Activated CD4-positive, CD25-positive, alpha-beta regulatory T cell treated with anti-CD3 and anti-CD28 coated beads, Interleukin-2, amount 50 U/mL, for 16 hours (primary cell): Measurements from ENCODE around the gene BNC2.

ENCODE experiments used
- DNase-seq: peaks from one replicate; pipeline ENCODE4 v3.0.0-alpha.2; 2020; ENCODE audit warnings: low read depth, low spot score

The BNC2 gene

GRCh38 chr9:16869131-16869881 is 1.2 kb downstream of the BNC2 start:
- DNase-seq = no peak

GRCh38 chr9:16868701-16869100 is 1.8 kb downstream of the BNC2 start:
- no peak for DNase-seq

DNA sequence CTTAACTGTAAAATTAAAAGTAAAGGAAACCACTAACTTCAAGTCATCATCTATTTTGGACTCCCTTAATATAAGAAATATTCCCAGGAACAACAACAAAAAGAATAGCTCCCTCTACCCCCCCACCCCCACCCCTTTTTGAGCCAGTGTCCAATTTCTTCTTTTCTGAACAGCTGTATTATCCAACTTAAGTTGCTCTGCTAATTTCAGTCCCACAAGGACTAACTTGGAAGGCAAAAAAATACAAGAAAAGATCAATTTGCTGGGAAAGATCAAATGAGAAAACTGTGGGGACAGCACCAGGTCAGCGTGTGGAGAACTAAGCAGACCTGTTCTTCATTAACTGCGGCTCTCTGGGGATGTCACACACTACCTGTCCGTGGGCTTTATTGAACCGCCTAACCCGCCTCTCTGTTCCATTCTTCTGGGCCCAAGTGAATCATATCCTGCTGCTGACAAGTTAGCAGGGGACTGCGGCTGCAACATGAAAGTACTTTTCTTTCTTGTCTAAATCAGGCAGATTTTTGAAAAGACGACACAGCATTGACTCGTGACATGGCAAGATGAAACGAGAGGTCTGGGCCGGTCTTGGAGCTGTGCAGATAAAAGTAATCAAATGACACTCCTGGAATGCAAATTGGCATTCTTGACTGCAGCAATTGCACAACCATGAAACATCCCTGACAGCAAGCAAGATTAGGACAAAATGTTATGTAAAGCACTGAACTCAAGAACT is 2.7 kb downstream of the BNC2 start:
- DNase-seq = no peak

GRCh38 chr9:16866587-16866986 is 3.9 kb downstream of the BNC2 start:
- DNase-seq = no peak

DNA sequence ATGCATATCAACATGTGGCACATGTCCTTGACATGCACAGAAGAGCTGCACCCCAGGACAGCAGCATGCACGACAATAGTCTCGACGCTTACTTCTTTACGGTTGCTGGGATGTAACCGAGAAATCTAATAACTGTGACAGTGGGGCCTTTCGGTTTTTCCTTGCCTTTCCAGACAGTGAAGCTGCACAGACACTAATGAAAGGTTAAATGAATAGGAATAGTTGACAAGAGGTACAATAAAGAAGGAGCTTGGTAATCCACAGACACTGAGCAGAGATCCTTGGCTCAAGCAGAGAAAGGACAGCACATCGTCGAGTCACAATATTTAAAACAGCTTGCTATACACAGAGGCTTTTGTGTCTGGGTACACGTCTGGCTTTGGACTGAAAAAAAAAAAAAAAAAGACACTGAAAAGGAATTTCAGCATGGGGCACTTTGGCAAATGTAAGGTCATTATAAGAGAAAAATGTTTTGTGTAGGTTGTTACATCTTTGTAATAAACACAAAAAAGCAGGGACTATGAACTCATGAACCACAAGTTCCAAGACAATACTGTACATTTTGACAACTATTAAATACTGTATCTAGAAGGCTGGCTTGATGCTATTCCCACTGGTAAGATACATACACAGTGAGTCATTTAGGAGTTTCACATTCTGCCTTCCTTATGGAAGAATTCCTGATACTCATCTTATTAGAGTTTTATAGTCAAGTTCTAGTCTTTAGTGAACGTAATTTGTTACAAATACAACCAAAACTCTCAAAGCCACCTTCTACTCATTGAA is 5.6 kb downstream of the BNC2 start:
- DNase-seq = no peak

- DNase-seq = no peak
Measured at GRCh38 chr9:16848179-16848578, 22.3 kb downstream of the BNC2 start.

- no peak for DNase-seq
Measured at GRCh38 chr9:16846986-16847385, 23.5 kb downstream of the BNC2 start.

- no peak for DNase-seq
Measured at GRCh38 chr9:16846367-16846766, 24.1 kb downstream of the BNC2 start.

DNA sequence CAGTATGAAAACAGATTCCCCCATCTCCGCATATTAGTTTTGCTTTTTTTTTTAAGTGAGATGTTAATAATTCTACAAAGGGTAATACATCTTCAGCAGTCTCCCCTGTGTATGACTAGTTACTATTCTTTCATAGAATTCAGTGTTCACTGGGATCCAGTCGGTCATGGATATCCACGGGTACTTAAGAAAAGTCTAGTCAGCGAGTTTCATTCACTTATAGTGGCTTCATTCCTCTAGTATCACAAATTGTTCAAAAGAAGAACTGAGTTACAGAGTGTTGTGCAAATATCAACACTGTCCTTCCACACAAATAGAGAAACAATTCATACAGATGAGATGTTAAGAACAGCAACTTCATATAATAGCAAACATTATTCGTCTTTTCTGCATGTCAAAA is 35.7 kb downstream of the BNC2 start:
- no peak for DNase-seq

GRCh38 chr9:16833296-16833835 is 37.1 kb downstream of the BNC2 start:
- DNase-seq = no peak

GRCh38 chr9:16832101-16832500 is 38.4 kb downstream of the BNC2 start:
- DNase-seq = no peak

GRCh38 chr9:16830806-16831205 is 39.7 kb downstream of the BNC2 start:
- DNase-seq = no peak

- no peak for DNase-seq
Measured at GRCh38 chr9:16828340-16829281, 41.9 kb downstream of the BNC2 start.

GRCh38 chr9:16825971-16826625 is 44.4 kb downstream of the BNC2 start:
- DNase-seq = no peak

- DNase-seq = no peak
Measured at GRCh38 chr9:16825331-16825725, 45.1 kb downstream of the BNC2 start.

- no peak for DNase-seq
Measured at GRCh38 chr9:16824545-16825330, 45.7 kb downstream of the BNC2 start.

DNA sequence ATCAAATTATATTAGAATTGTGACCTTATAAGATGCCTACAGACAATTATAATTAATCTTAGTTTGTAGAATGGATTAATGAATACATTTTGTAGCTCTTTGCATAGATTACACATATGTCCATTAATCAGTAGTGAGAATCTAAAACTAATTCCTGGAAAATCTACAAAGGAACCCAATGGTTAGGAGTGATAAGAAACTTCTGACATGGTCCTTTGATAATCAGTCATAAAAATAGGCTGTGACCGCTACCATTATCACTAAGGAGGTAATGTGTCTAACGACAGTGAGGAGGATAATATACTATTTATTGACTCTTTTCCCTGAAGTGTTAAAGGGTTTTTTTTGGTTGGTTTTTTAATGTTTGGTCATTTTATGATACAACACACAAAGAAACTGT is 46.6 kb downstream of the BNC2 start:
- DNase-seq = no peak

DNA sequence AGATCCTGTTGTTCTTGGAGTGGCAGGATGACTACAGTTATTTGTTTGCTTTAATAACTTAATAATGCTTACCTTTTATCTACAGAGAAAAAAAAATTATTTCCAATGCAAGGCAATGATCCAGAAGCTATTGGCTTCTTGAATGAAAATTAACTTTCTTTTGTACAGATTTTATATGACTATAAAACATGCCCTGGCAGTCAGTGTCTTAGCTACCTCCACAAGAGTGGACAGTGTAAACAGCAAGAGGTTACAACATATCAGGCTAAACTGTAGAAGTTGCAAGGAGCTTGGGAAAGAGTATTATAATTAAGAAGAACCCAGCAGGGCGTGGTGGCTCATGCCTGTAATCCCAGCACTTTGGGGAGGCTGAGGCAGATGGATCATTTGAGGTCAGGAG is 49.1 kb downstream of the BNC2 start:
- DNase-seq = no peak

- no peak for DNase-seq
Measured at GRCh38 chr9:16817514-16817913, 53.0 kb downstream of the BNC2 start.

- no peak for DNase-seq
Measured at GRCh38 chr9:16817002-16817401, 53.5 kb downstream of the BNC2 start.
